ENCODE measurements around the gene GRK3.

The GRK3 gene

DNA sequence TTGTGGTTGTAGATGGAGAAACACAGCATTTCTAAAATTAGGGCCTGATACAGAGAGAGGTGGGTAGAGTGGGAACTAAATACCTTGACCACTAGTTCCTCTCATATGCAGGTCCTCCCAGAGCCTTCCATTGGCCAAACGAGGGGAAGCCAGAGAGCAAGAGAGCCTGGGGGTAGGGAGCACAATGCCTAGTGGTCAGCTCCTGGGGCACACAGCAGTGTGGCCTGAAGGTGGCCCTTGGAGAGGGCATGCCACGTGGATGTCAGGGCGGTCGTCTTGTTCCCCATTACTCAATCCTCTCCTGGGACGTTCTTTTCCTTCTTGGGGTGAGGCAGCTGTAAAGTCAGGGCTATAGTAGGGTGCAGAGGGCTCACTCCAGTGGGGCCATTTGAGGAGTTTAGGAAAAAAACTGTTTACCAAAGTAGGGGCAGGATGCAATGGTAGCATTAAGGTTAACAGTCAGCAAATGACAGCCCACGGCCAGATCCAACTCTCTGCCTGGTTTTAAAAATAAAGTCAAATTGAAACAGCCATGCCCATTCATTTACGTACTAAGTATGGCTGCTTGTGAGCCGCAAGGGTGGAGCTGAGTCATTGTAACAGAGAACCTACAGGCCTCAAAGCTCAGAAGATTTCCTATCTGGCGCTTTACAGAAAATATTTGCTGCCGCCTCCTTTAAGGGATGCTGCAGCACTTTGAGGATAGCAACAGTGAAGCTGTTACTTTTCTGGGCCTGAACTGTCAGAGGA lies 185.1 kb downstream of the GRK3 start:
- no peaks in the 10 kb centered on the region for H3K36me3 ChIP-seq (ENCODE audit: control insufficient read depth in 2 of 2, insufficient read depth in 2 of 2, low read length in 2 of 2)
- H3K9me3 ChIP-seq (ENCODE audit: control insufficient read depth in 2 of 2, low read length in 2 of 2) = no peaks in the 10 kb centered on the region
- H3K9ac ChIP-seq (ENCODE audit: low read depth in 1 of 2, low read length in 2 of 2) = no peak overlapping the region
- peak overlapping the region; percentile 18 to 65 for H3K27ac ChIP-seq (ENCODE audit: low read depth in 2 of 2, low read length in 2 of 2)
- peaks cover 11 to 14% of the 10 kb centered on the region in 2 donors for H3K4me1 ChIP-seq (ENCODE audit: control insufficient read depth in 2 of 2, insufficient read depth in 2 of 2, low read length in 2 of 2)
- H3K4me3 ChIP-seq (ENCODE audit: low read length in 2 of 2) = no peak overlapping the region
- no peaks in the 10 kb centered on the region for H3K27me3 ChIP-seq (ENCODE audit: control insufficient read depth in 2 of 2, insufficient read depth in 2 of 2, low read length in 2 of 2)

DNA sequence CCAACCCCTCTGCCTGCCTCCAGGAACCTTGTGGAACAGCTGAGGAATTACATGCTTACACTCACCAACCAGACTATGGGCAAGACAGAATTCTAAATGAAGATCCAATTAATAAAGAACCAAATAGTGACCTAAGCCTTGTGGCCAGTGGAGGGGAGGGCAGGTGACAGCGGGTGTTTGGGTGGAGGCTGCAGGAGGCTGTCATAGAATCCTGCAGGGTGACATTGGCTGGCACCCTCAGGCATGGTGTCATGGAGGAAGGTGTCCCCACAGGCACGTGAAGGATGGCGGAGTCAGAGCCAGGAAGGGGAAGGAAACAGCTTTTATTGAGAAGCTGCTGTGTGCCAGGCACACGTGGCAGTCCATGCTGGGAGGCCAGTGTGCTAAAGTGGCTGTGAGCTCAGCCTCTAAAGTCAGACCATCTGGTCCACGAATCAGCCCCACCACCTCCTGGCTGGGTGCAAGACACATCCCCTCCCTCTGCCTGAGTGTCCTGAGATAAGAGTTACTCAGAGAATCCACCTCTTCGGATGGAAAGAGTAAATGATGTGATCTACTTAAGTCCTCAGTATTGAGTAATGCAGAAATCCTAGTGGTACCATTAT lies 186.2 kb downstream of the GRK3 start:
- Histone ChIP-seq H3K4me3 (ENCODE audit: low read length in 2 of 2) (no peak overlapping the region), H3K27ac (ENCODE audit: low read depth in 2 of 2, low read length in 2 of 2) (no peak overlapping the region)

DNA sequence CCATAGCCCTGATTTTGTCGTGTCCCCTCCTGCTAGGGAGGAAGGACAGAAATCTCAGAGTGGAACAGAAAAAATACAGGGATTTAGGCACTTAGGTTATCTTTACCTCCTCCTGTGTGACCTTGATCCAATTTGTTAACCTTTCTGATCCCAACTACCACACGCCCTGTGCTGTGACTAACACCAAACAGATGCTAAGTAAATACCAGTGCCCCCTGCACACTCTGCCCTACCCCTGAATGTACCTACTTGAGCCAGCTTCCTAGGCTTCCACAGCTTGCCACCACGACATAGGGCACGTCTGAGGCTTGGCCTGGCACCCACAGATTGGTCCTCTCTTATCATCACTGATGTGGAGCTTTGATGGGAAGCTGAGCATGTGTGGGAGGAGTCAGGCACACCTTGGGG lies 186.7 kb downstream of the GRK3 start:
- Histone ChIP-seq H3K27me3 (ENCODE audit: control insufficient read depth in 2 of 2, insufficient read depth in 2 of 2, low read length in 2 of 2) (no peaks in the 10 kb centered on the region), H3K36me3 (ENCODE audit: control insufficient read depth in 2 of 2, insufficient read depth in 2 of 2, low read length in 2 of 2) (no peaks in the 10 kb centered on the region), H3K27ac (ENCODE audit: low read depth in 2 of 2, low read length in 2 of 2) (no peak overlapping the region), H3K9ac (ENCODE audit: low read depth in 1 of 2, low read length in 2 of 2) (no peak overlapping the region), H3K9me3 (ENCODE audit: control insufficient read depth in 2 of 2, low read length in 2 of 2) (no peaks in the 10 kb centered on the region), H3K4me3 (ENCODE audit: low read length in 2 of 2) (no peak overlapping the region), H3K4me1 (ENCODE audit: control insufficient read depth in 2 of 2, insufficient read depth in 2 of 2, low read length in 2 of 2) (peaks cover 10 to 11% of the 10 kb centered on the region in 2 donors)

More for the DNA sequence above, 186.2 kb downstream of the GRK3 start:
- H3K9ac ChIP-seq (ENCODE audit: low read depth in 1 of 2, low read length in 2 of 2) = no peak overlapping the region
- no peaks in the 10 kb centered on the region for H3K36me3 ChIP-seq (ENCODE audit: control insufficient read depth in 2 of 2, insufficient read depth in 2 of 2, low read length in 2 of 2)
- H3K9me3 ChIP-seq (ENCODE audit: control insufficient read depth in 2 of 2, low read length in 2 of 2) = no peaks in the 10 kb centered on the region
- H3K27me3 ChIP-seq (ENCODE audit: control insufficient read depth in 2 of 2, insufficient read depth in 2 of 2, low read length in 2 of 2) = no peaks in the 10 kb centered on the region
- H3K4me1 ChIP-seq (ENCODE audit: control insufficient read depth in 2 of 2, insufficient read depth in 2 of 2, low read length in 2 of 2) = peaks cover 10 to 11% of the 10 kb centered on the region in 2 donors

DNA sequence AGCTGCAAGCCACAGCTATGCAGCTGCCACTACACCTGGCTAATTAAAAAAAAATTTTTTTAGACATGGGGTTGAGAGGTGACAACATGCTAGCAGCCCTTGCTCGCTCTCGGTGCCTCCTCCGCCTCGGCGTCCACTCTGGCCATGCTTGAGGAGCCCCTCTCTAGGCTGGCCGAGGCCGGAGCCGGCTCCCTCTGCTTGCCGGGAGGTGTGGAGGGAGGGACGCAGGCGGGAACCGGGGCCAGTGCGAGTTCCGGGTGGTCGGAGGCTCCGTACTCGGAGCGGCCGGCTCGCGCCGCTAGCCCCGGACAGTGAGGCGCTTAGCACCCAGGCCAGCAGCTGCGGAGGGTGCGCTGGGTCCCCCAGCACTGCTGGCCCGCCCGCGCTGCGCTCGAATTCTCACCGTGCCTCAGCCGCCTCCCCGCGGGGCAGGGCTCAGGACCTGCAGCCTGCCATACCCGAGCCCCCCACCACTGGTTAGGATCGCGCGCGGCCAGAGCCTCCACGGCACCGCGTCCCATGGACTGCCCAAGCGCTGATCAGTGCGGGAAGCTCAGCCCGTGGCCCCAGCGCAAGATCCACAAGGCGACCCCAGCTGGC lies 188.2 kb downstream of the GRK3 start:
- H3K36me3 ChIP-seq (ENCODE audit: control insufficient read depth in 2 of 2, insufficient read depth in 2 of 2, low read length in 2 of 2) = no peaks in the 10 kb centered on the region
- no peak overlapping the region for H3K27ac ChIP-seq (ENCODE audit: low read depth in 2 of 2, low read length in 2 of 2)
- no peaks in the 10 kb centered on the region for H3K27me3 ChIP-seq (ENCODE audit: control insufficient read depth in 2 of 2, insufficient read depth in 2 of 2, low read length in 2 of 2)
- H3K4me1 ChIP-seq (ENCODE audit: control insufficient read depth in 2 of 2, insufficient read depth in 2 of 2, low read length in 2 of 2) = peaks cover 9 to 10% of the 10 kb centered on the region in 2 donors
- no peak overlapping the region for H3K4me3 ChIP-seq (ENCODE audit: low read length in 2 of 2)
- H3K9me3 ChIP-seq (ENCODE audit: control insufficient read depth in 2 of 2, low read length in 2 of 2) = no peaks in the 10 kb centered on the region
- no peak overlapping the region for H3K9ac ChIP-seq (ENCODE audit: low read depth in 1 of 2, low read length in 2 of 2)

DNA sequence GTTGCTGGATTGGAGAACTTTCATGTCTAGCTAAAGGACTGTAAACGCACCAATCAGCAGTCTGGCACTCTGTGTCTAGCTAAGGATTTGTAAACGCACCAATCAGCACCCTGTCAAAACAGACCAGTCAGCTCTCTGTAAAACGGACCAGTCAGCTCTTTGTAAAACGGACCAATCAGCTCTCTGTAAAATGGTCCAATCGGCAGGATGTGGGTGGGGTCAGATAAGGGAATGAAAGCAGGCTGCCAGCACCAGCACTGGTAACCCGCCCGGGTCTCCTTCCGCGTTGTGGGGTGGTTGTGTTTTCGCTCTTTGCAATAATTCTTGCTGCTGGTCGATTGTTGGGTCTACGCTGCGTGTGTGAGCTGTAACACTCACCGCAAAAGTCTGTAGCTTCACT lies 188.8 kb downstream of the GRK3 start:
- Histone ChIP-seq H3K27me3 (ENCODE audit: control insufficient read depth in 2 of 2, insufficient read depth in 2 of 2, low read length in 2 of 2) (no peaks in the 10 kb centered on the region), H3K9me3 (ENCODE audit: control insufficient read depth in 2 of 2, low read length in 2 of 2) (no peaks in the 10 kb centered on the region), H3K4me1 (ENCODE audit: control insufficient read depth in 2 of 2, insufficient read depth in 2 of 2, low read length in 2 of 2) (peaks cover 3 to 4% of the 10 kb centered on the region in 2 donors), H3K27ac (ENCODE audit: low read depth in 2 of 2, low read length in 2 of 2) (no peak overlapping the region), H3K9ac (ENCODE audit: low read depth in 1 of 2, low read length in 2 of 2) (no peak overlapping the region), H3K36me3 (ENCODE audit: control insufficient read depth in 2 of 2, insufficient read depth in 2 of 2, low read length in 2 of 2) (no peaks in the 10 kb centered on the region), H3K4me3 (ENCODE audit: low read length in 2 of 2) (no peak overlapping the region)

DNA sequence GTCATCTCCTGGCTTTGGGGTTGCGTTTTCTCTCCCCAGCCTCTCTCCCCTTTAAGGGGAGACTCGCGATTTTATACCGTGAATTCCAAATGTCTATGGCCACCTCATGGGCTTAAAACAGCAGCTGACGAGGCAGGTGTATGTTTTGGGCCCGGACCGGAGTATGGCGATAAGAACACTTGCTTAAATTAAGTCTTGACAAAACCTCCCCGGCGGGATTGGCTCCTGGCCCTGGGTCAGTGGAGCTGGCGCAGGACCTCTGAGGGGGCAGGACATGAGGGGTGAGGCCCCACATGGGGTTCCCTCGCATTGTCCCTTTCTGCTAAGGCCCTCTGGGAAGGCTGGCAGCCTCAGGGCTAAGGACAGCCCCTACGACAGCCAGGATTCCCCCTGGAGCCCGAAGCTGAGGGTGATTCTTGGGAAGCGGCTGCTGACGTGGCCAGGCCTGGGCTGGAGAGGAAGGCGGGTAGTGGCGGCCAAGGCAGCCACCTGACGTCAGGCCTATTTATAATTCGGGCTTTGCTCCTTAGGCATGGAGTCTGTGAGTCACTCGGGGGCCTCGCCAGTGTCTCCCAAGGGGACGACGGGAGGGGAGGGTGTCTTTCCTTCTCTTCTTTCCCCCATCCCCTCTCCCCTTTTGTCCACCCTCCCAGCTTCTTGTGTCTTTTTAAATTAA lies 190.2 kb downstream of the GRK3 start:
- no peaks in the 10 kb centered on the region for H3K27me3 ChIP-seq (ENCODE audit: control insufficient read depth in 2 of 2, insufficient read depth in 2 of 2, low read length in 2 of 2)
- no peaks in the 10 kb centered on the region for H3K36me3 ChIP-seq (ENCODE audit: control insufficient read depth in 2 of 2, insufficient read depth in 2 of 2, low read length in 2 of 2)
- H3K4me1 ChIP-seq (ENCODE audit: control insufficient read depth in 2 of 2, insufficient read depth in 2 of 2, low read length in 2 of 2) = no peaks in the 10 kb centered on the region
- no peaks in the 10 kb centered on the region for H3K9me3 ChIP-seq (ENCODE audit: control insufficient read depth in 2 of 2, low read length in 2 of 2)
- no peak overlapping the region for H3K4me3 ChIP-seq (ENCODE audit: low read length in 2 of 2)
- no peak overlapping the region for H3K27ac ChIP-seq (ENCODE audit: low read depth in 2 of 2, low read length in 2 of 2)
- H3K9ac ChIP-seq (ENCODE audit: low read depth in 1 of 2, low read length in 2 of 2) = no peak overlapping the region

DNA sequence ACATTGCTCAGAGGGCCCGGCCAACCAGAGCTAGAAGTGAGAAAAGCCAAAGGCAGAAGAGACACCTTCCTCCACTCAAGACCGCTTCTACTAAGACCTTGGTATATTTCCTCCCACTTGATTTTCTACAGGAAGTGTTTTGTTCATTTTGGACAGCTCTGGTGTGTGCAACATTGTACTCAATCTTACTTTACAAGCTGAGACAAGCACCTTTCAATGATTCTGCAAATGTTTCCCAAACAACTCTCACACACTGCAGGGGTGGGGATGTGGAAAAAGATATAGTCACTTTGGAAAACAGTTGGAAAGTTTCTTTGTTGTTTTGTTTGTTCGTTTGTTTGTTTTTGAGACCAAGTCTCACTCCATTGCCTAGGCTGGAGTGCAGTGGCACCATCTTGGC lies 193.2 kb downstream of the GRK3 start:
- Histone ChIP-seq H3K36me3 (ENCODE audit: control insufficient read depth in 2 of 2, insufficient read depth in 2 of 2, low read length in 2 of 2) (no peaks in the 10 kb centered on the region), H3K27ac (ENCODE audit: low read depth in 2 of 2, low read length in 2 of 2) (no peak overlapping the region), H3K9ac (ENCODE audit: low read depth in 1 of 2, low read length in 2 of 2) (no peak overlapping the region), H3K4me3 (ENCODE audit: low read length in 2 of 2) (no peak overlapping the region), H3K4me1 (ENCODE audit: control insufficient read depth in 2 of 2, insufficient read depth in 2 of 2, low read length in 2 of 2) (no peaks in the 10 kb centered on the region), H3K27me3 (ENCODE audit: control insufficient read depth in 2 of 2, insufficient read depth in 2 of 2, low read length in 2 of 2) (no peaks in the 10 kb centered on the region), H3K9me3 (ENCODE audit: control insufficient read depth in 2 of 2, low read length in 2 of 2) (no peaks in the 10 kb centered on the region)

DNA sequence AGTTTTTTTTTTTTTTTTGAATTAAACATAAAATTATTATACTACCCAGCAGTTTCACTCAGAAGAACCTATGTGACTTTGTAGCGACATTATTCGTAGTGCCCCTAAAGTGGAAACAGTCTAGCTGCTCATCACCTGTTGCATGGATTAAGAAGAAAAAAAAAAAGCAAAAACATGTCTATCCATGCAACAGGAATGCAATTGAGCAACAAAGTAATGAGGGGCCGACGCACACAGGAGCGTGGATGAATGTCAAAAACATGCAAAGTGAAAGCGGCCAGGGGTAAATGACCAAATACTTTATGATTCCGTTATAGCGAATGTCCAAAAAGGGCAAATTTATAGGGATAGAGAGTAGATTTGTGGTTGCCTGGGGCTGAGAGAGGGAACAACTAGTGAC lies 193.8 kb downstream of the GRK3 start:
- H3K36me3 ChIP-seq (ENCODE audit: control insufficient read depth in 2 of 2, insufficient read depth in 2 of 2, low read length in 2 of 2) = no peaks in the 10 kb centered on the region
- no peaks in the 10 kb centered on the region for H3K4me1 ChIP-seq (ENCODE audit: control insufficient read depth in 2 of 2, insufficient read depth in 2 of 2, low read length in 2 of 2)
- H3K27me3 ChIP-seq (ENCODE audit: control insufficient read depth in 2 of 2, insufficient read depth in 2 of 2, low read length in 2 of 2) = no peaks in the 10 kb centered on the region

DNA sequence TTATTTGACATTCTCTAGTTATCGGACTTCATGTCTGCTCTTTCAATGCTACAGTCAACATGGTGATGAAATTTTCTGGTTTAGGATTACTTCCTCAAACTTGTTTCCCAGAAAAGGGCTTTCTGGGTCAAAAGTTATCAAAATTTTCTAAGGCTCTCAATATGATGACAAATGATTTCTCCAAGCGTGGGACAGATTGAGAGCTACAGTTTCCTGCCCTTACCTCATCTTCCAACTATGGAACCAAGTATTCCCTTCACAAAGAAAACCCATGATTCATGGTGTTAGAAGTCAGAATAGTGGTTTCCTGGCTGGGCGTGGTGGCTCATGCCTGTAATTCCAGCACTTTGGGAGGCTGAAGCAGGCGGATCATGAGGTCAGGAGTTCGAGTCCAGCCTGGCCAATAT lies 195.4 kb downstream of the GRK3 start:
- Histone ChIP-seq H3K4me3 (ENCODE audit: low read length in 2 of 2) (no peak overlapping the region), H3K9me3 (ENCODE audit: control insufficient read depth in 2 of 2, low read length in 2 of 2) (no peaks in the 10 kb centered on the region), H3K36me3 (ENCODE audit: control insufficient read depth in 2 of 2, insufficient read depth in 2 of 2, low read length in 2 of 2) (no peaks in the 10 kb centered on the region), H3K27ac (ENCODE audit: low read depth in 2 of 2, low read length in 2 of 2) (no peak overlapping the region), H3K27me3 (ENCODE audit: control insufficient read depth in 2 of 2, insufficient read depth in 2 of 2, low read length in 2 of 2) (no peaks in the 10 kb centered on the region), H3K9ac (ENCODE audit: low read depth in 1 of 2, low read length in 2 of 2) (no peak overlapping the region), H3K4me1 (ENCODE audit: control insufficient read depth in 2 of 2, insufficient read depth in 2 of 2, low read length in 2 of 2) (no peaks in the 10 kb centered on the region)

More for the DNA sequence above, 193.8 kb downstream of the GRK3 start:
- Histone ChIP-seq H3K9me3 (ENCODE audit: control insufficient read depth in 2 of 2, low read length in 2 of 2) (no peaks in the 10 kb centered on the region), H3K4me3 (ENCODE audit: low read length in 2 of 2) (no peak overlapping the region), H3K27ac (ENCODE audit: low read depth in 2 of 2, low read length in 2 of 2) (no peak overlapping the region), H3K9ac (ENCODE audit: low read depth in 1 of 2, low read length in 2 of 2) (no peak overlapping the region)

DNA sequence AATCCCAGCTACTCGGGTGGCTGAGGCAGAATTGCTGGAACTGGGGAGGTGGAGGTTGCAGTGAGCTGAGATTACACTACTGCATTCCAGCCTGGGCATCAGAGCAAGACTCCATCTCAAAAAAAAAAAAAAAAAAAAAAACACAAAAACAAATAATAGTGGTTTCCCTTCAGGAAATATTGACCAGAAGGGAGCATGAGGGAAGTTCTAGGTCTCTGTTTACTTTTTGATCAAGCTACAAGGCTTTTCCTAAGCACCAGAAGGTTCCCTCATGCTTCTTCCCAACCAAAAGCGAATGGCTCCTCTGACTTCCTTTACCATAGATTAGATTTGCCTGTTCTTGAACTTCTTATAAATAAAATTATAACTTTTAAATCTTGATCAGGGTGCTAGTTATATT lies 195.8 kb downstream of the GRK3 start:
- Histone ChIP-seq H3K27me3 (ENCODE audit: control insufficient read depth in 2 of 2, insufficient read depth in 2 of 2, low read length in 2 of 2) (no peaks in the 10 kb centered on the region), H3K9me3 (ENCODE audit: control insufficient read depth in 2 of 2, low read length in 2 of 2) (no peaks in the 10 kb centered on the region), H3K4me3 (ENCODE audit: low read length in 2 of 2) (no peak overlapping the region), H3K4me1 (ENCODE audit: control insufficient read depth in 2 of 2, insufficient read depth in 2 of 2, low read length in 2 of 2) (no peaks in the 10 kb centered on the region), H3K36me3 (ENCODE audit: control insufficient read depth in 2 of 2, insufficient read depth in 2 of 2, low read length in 2 of 2) (no peaks in the 10 kb centered on the region), H3K9ac (ENCODE audit: low read depth in 1 of 2, low read length in 2 of 2) (no peak overlapping the region), H3K27ac (ENCODE audit: low read depth in 2 of 2, low read length in 2 of 2) (no peak overlapping the region)

Data from mucosa of rectum (tissue), 2 donors.